Measurements from ENCODE around the gene RMDN3.

Gene RMDN3

GRCh38 chr15:40693904-40694687, 61.0 kb downstream of the RMDN3 start:
- DNase-seq: no peak

DNA sequence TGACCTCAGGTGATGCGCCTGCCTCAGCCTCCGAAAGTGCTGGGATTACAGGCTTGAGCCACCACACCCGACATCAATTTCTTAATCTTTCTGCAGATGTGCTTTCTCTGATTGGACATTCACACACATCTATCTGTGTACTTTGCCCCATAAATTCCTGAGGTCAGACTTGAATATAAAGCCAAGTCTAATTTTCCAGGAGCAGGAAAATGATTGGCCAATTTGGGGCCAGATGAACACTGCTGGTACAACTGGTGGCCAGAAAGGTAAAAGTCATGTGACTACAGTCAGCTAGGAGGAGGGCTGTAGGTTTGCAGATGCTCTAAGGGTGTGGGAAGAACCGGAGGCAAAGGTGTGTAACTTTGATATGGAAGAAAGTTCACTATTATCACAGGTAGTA, 63.3 kb downstream of the RMDN3 start:
- DNase-seq: no peak

- DNase-seq: no peak
Measured at GRCh38 chr15:40688932-40689799, 65.9 kb downstream of the RMDN3 start.
